ENCODE measurements around the gene JAKMIP2. TPM values are rescaled to one million over a fixed set of nuclear protein-coding genes. Genes with fewer than 3 reads are reported as not detected.

The JAKMIP2 gene
- total RNA-seq, 1 experiment from 2014 or later: not detected

GRCh38 chr5:147616421-147616820 is 166.1 kb downstream of the JAKMIP2 start:
- H3K9me3 ChIP-seq (ENCODE audit: control insufficient read depth in 1 of 2, insufficient read depth in 1 of 2, low read depth in 1 of 2, low read length in 2 of 2): no peaks in the 10 kb centered on the region
- no peaks in the 10 kb centered on the region for H3K27me3 ChIP-seq (ENCODE audit: insufficient read depth, low read length)
- intact Hi-C loops (cut with micrococcal nuclease): no loop called here
- no peak overlapping the region for H2AFZ ChIP-seq (ENCODE audit: low read depth, low read length, poor library complexity, severe bottlenecking)
- RAD21 ChIA-PET (ENCODE audit: low non-redundant PET in 1 of 2, low total read pairs in 2 of 2, uncharacterized antibody in 2 of 2, unreplicated experiment in 2 of 2): no interaction called here
- no peak overlapping the region for H3K4me2 ChIP-seq (ENCODE audit: low read length)
- no peaks in the 10 kb centered on the region for H3K79me2 ChIP-seq (ENCODE audit: insufficient read depth, low read length)
- no peak for ATAC-seq
- no peak for TF ChIP-seq EGR1 (IDR thresholded peaks at IDR 0.05; ENCODE audit: low read depth)
- no peak for TF ChIP-seq SRF (IDR thresholded peaks at IDR 0.05; ENCODE audit: low read depth)
- TF ChIP-seq POLR2A (IDR thresholded peaks at IDR 0.05; ENCODE audit: borderline replicate concordance, extremely low read depth, insufficient read depth, insufficient read length): no peak
- no peaks in the 10 kb centered on the region for H3K4me1 ChIP-seq (ENCODE audit: control insufficient read depth in 1 of 2, insufficient read depth in 2 of 2, low read length in 2 of 2)
- H3K9ac ChIP-seq (ENCODE audit: low read length): no peak overlapping the region
- no peaks in the 10 kb centered on the region for H4K20me1 ChIP-seq (ENCODE audit: insufficient read depth)
- POLR2A ChIA-PET: no interaction called here
- CTCF ChIA-PET: no interaction called here
- H3K4me3 ChIP-seq (replicated peaks in 1 of 2; ENCODE audit: low read depth in 1 of 2, low read length in 2 of 2): no peak overlapping the region
- no peak for DNase-seq (ENCODE audit: low read depth, low spot score)
- no peaks in the 10 kb centered on the region for H3K36me3 ChIP-seq (ENCODE audit: control insufficient read depth in 1 of 2, insufficient read depth in 2 of 2, low read length in 2 of 2)
- no peaks in the 10 kb centered on the region for H3K9me2 ChIP-seq (ENCODE audit: insufficient read depth)
- BruUV-seq (replicated peaks): no TSS peak
- H3K27ac ChIP-seq (ENCODE audit: low read depth, low read length): no peak overlapping the region

- no peaks in the 10 kb centered on the region for H3K79me2 ChIP-seq (ENCODE audit: insufficient read depth, low read length)
- H2AFZ ChIP-seq (ENCODE audit: low read depth, low read length, poor library complexity, severe bottlenecking): no peak overlapping the region
- no peaks in the 10 kb centered on the region for H3K27me3 ChIP-seq (ENCODE audit: insufficient read depth, low read length)
- no peaks in the 10 kb centered on the region for H4K20me1 ChIP-seq (ENCODE audit: insufficient read depth)
- no peaks in the 10 kb centered on the region for H3K9me3 ChIP-seq (ENCODE audit: control insufficient read depth in 1 of 2, insufficient read depth in 1 of 2, low read depth in 1 of 2, low read length in 2 of 2)
- no TSS peak for BruUV-seq (replicated peaks)
- POLR2A ChIA-PET: no interaction called here
- H3K4me2 ChIP-seq (ENCODE audit: low read length): no peak overlapping the region
- no peaks in the 10 kb centered on the region for H3K4me1 ChIP-seq (ENCODE audit: control insufficient read depth in 1 of 2, insufficient read depth in 2 of 2, low read length in 2 of 2)
- RAD21 ChIA-PET (ENCODE audit: low non-redundant PET in 1 of 2, low total read pairs in 2 of 2, uncharacterized antibody in 2 of 2, unreplicated experiment in 2 of 2): no interaction called here
- no peak overlapping the region for H3K4me3 ChIP-seq (replicated peaks in 1 of 2; ENCODE audit: low read depth in 1 of 2, low read length in 2 of 2)
- H3K27ac ChIP-seq (ENCODE audit: low read depth, low read length): no peak overlapping the region
- ATAC-seq (no peak), DNase-seq (ENCODE audit: low read depth, low spot score) (no peak)
- H3K9me2 ChIP-seq (ENCODE audit: insufficient read depth): no peaks in the 10 kb centered on the region
- intact Hi-C loops (cut with micrococcal nuclease): no loop called here
- CTCF ChIA-PET: no interaction called here
- no peaks in the 10 kb centered on the region for H3K36me3 ChIP-seq (ENCODE audit: control insufficient read depth in 1 of 2, insufficient read depth in 2 of 2, low read length in 2 of 2)
- no peak overlapping the region for H3K9ac ChIP-seq (ENCODE audit: low read length)
- TF ChIP-seq YY1 (IDR thresholded peaks at IDR 0.05; ENCODE audit: extremely low read depth, insufficient replicate concordance, low read depth, low read length) (no peak), TCF7L2 (IDR thresholded peaks at IDR 0.05; ENCODE audit: borderline replicate concordance, extremely low read depth, insufficient read depth, insufficient read length) (no peak), SP1 (IDR thresholded peaks at IDR 0.05; ENCODE audit: low read depth) (no peak), CTCF (IDR thresholded peaks at IDR 0.05 in 2 of 3, conservative IDR thresholded peaks at IDR 0.05 in 1 of 3; ENCODE audit: borderline replicate concordance in 1 of 3, insufficient read depth in 1 of 3, low read depth in 2 of 3, low read length in 2 of 3) (no peak), FOSL1 (IDR thresholded peaks at IDR 0.05; ENCODE audit: low read depth) (no peak), ELF1 (IDR thresholded peaks at IDR 0.05; ENCODE audit: borderline replicate concordance, low read depth) (no peak), EZH2 (IDR thresholded peaks at IDR 0.05) (no peak), ZBTB33 (IDR thresholded peaks at IDR 0.05; ENCODE audit: extremely low read depth, insufficient replicate concordance, low read length) (no peak), EZH2phosphoT487 (IDR thresholded peaks at IDR 0.05; ENCODE audit: borderline replicate concordance) (no peak), ZNF274 (IDR thresholded peaks at IDR 0.05; ENCODE audit: low read depth, low read length) (no peak), ATF3 (IDR thresholded peaks at IDR 0.05) (no peak), SIN3A (IDR thresholded peaks at IDR 0.05; ENCODE audit: low read depth) (no peak), SRF (IDR thresholded peaks at IDR 0.05; ENCODE audit: low read depth) (no peak), RAD21 (IDR thresholded peaks at IDR 0.05; ENCODE audit: low read depth) (no peak), ZFX (IDR thresholded peaks at IDR 0.05) (no peak)
Observed at GRCh38 chr5:147613359-147613758, 169.2 kb downstream of the JAKMIP2 start.

Measured in HCT116 (cell line).